GM12891 (cell line): ENCODE measurements around the gene RMND5B. TPM values are rescaled to one million over a fixed set of nuclear protein-coding genes. Genes with fewer than 3 reads are reported as not detected.
"Not testable (repeated sequence)": the region's sequence is repeated elsewhere in the genome, so short reads cannot be mapped to it uniquely, and the experiment has no call there.

Experiments used
- DNase-seq: peaks from one replicate; pipeline ENCODE4 v3.0.0; 2011; ENCODE audit warnings: low spot score; ENCODE audit not compliant: insufficient read length
- FAIRE-seq: peaks from 2 replicates; lab custom pipeline; 2011; peaks lifted over from hg19 to GRCh38; lab: Jason Lieb, UNC
- PAX5 ChIP-seq: IDR thresholded peaks from 2 replicates; pipeline ENCODE4 v1.6.1; 2011; ENCODE audit warnings: low read length, moderate library complexity, mild to moderate bottlenecking; ENCODE audit not compliant: insufficient read depth, severe bottlenecking
- POLR2A ChIP-seq: IDR thresholded peaks from 2 replicates; pipeline ENCODE4 v1.6.1; 2011; ENCODE audit warnings: low read depth, low read length, control low read depth
- POLR2AphosphoS5 ChIP-seq: IDR thresholded peaks from 2 replicates; pipeline ENCODE4 v1.6.1; 2011; ENCODE audit warnings: low read depth, low read length, control low read depth
- POU2F2 ChIP-seq: IDR thresholded peaks from 2 replicates; pipeline ENCODE4 v1.6.1; 2011; ENCODE audit warnings: low read depth, mild to moderate bottlenecking, control low read depth, low read length, moderate library complexity
- SPI1 ChIP-seq: IDR thresholded peaks from 2 replicates; pipeline ENCODE4 v1.6.1; 2011; ENCODE audit warnings: low read depth, low read length, control low read depth
- TAF1 ChIP-seq: IDR thresholded peaks from 2 replicates; pipeline ENCODE4 v1.6.1; 2011; ENCODE audit warnings: low read depth, low read length, control low read depth
- polyA plus RNA-seq: library from polyadenylated mRNA; unstranded; fragments of >200 nt; gene quantifications from one replicate; pipeline ENCODE4 v1.2.1, GENCODE V29; 2012; ENCODE audit warnings: low read depth, missing spikeins, inconsistent platforms; ENCODE audit not compliant: missing spikeins

Gene RMND5B
- 21.7 TPM for polyA plus RNA-seq

- peak; percentile 96 for DNase-seq
- FAIRE-seq = peak; percentile 78
- peak; percentile 39 for TF ChIP-seq PAX5
- TF ChIP-seq SPI1 = no peak
- peak; percentile 58 for TF ChIP-seq POLR2A
- TF ChIP-seq POU2F2 = no peak
- TF ChIP-seq TAF1 = peak; percentile 89
- no peak for TF ChIP-seq POLR2AphosphoS5
Measured at GRCh38 chr5:178130576-178131445, at the start of gene RMND5B. Gene RMND5B, plus strand, starts transcription at chr5:178131014. Its CDS starts 7,106 bp downstream, at chr5:178138120.

GRCh38 chr5:178081571-178082243 is 49.1 kb upstream of the RMND5B start:
- FAIRE-seq = no peak
- TF ChIP-seq POLR2AphosphoS5 (no peak), TAF1 (no peak), PAX5 (no peak), POU2F2 (no peak), SPI1 (no peak), POLR2A (no peak)
- no peak for DNase-seq

- DNase-seq (no peak), FAIRE-seq (no peak)
- TF ChIP-seq PAX5 = no peak
Measured at GRCh38 chr5:178083922-178084321, 46.9 kb upstream of the RMND5B start.

- DNase-seq (no peak), FAIRE-seq (no peak)
- no peak for TF ChIP-seq TAF1
- TF ChIP-seq SPI1 = no peak
- TF ChIP-seq POLR2A = no peak
- no peak for TF ChIP-seq POLR2AphosphoS5
- no peak for TF ChIP-seq PAX5
- TF ChIP-seq POU2F2 = no peak
Measured at GRCh38 chr5:178085316-178085715, 45.5 kb upstream of the RMND5B start.

GRCh38 chr5:178086266-178086665 is 44.5 kb upstream of the RMND5B start:
- TF ChIP-seq POLR2A (no peak), PAX5 (no peak), TAF1 (no peak), POLR2AphosphoS5 (no peak), POU2F2 (no peak), SPI1 (no peak)
- DNase-seq = no peak

GRCh38 chr5:178087199-178087598 is 43.6 kb upstream of the RMND5B start:
- not testable (repeated sequence) for FAIRE-seq, DNase-seq

More at GRCh38 chr5:178086266-178086665, 44.5 kb upstream of the RMND5B start:
- FAIRE-seq = no peak

- FAIRE-seq = no peak
- TF ChIP-seq POLR2AphosphoS5 (no peak), SPI1 (peak; percentile 48; the same call in 1 of the 2 replicates)
- DNase-seq = no peak
Measured at GRCh38 chr5:178090856-178091255, 40.0 kb upstream of the RMND5B start.

GRCh38 chr5:178093134-178093533 is 37.7 kb upstream of the RMND5B start:
- FAIRE-seq (no peak), DNase-seq (no peak)
- TF ChIP-seq POU2F2 = no peak
- TF ChIP-seq POLR2A = no peak
- TF ChIP-seq SPI1 = no peak
- no peak for TF ChIP-seq PAX5
- TF ChIP-seq POLR2AphosphoS5 = no peak

GRCh38 chr5:178094345-178094744 is 36.5 kb upstream of the RMND5B start:
- FAIRE-seq (no peak), DNase-seq (no peak)
- TF ChIP-seq POU2F2 (no peak), SPI1 (no peak), PAX5 (no peak), TAF1 (no peak), POLR2A (no peak), POLR2AphosphoS5 (no peak)

GRCh38 chr5:178098685-178099084 is 32.1 kb upstream of the RMND5B start:
- TF ChIP-seq TAF1 (no peak), POLR2A (no peak), PAX5 (no peak), POU2F2 (no peak), SPI1 (no peak)
- FAIRE-seq (no peak), DNase-seq (no peak)
